HG03064 (cell line): ENCODE measurements around the gene RC3H2.

Experiments used
- ATAC-seq: cut with Tn5 transposase; IDR thresholded peaks from one replicate; pipeline ENCODE4 v1.9.1; 2021; ENCODE audit warnings: low read depth; ENCODE audit not compliant: unreplicated experiment

The RC3H2 gene

GRCh38 chr9:122808141-122808540, 97.0 kb downstream of the RC3H2 start:
- no peak for ATAC-seq

DNA sequence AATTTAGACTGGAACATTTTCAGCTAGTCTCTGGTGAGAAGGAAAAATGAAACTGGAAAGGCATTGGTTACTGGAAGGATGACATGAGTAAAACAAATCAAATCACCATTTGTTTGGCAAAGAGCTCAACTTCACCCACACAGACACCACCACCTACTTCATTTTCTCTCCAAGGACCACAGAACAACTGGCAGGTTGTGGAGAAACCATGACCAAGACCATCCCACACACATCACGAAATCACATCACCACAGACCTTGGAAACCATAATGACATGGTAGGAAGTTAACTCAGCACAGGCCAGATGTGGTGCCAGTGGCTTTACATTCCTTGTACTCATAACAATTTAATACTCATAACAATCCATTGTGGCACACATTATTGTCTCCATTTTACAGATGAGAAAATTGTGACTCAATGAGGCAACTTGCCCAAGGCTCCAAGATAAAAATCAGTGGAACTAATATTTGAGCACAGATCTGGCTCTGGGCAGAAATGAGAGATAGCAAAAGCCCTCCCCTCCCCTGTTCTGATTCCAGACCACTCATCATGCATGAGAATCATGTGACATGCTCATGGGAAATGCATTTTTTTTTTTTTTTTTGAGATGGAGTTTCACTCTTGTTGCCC, 97.8 kb downstream of the RC3H2 start:
- ATAC-seq, result no peak

GRCh38 chr9:122806661-122807060, 98.5 kb downstream of the RC3H2 start:
- no peak for ATAC-seq

DNA sequence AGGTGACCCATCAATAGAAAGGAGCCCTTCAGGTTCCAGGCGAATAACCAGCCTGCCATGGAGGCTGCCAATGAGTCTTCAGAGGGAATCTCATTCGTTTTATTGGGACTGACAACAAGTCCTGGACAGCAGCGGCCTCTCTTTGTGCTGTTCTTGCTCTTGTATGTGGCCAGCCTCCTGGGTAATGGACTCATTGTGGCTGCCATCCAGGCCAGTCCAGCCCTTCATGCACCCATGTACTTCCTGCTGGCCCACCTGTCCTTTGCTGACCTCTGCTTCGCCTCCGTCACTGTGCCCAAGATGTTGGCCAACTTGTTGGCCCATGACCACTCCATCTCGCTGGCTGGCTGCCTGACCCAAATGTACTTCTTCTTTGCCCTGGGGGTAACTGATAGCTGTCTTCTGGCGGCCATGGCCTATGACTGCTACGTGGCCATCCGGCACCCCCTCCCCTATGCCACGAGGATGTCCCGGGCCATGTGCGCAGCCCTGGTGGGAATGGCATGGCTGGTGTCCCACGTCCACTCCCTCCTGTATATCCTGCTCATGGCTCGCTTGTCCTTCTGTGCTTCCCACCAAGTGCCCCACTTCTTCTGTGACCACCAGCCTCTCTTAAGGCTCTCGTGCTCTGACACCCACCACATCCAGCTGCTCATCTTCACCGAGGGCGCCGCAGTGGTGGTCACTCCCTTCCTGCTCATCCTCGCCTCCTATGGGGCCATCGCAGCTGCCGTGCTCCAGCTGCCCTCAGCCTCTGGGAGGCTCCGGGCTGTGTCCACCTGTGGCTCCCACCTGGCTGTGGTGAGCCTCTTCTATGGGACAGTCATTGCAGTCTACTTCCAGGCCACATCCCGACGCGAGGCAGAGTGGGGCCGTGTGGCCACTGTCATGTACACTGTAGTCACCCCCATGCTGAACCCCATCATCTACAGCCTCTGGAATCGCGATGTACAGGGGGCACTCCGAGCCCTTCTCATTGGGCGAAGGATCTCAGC, 104.8 kb downstream of the RC3H2 start, which contains the start of gene OR1K1:
OR1K1 (plus strand) TSS at position 58 of the 995 bp plus-strand sequence; CDS start at position 58, 0 bp downstream.
- no peak for ATAC-seq

DNA sequence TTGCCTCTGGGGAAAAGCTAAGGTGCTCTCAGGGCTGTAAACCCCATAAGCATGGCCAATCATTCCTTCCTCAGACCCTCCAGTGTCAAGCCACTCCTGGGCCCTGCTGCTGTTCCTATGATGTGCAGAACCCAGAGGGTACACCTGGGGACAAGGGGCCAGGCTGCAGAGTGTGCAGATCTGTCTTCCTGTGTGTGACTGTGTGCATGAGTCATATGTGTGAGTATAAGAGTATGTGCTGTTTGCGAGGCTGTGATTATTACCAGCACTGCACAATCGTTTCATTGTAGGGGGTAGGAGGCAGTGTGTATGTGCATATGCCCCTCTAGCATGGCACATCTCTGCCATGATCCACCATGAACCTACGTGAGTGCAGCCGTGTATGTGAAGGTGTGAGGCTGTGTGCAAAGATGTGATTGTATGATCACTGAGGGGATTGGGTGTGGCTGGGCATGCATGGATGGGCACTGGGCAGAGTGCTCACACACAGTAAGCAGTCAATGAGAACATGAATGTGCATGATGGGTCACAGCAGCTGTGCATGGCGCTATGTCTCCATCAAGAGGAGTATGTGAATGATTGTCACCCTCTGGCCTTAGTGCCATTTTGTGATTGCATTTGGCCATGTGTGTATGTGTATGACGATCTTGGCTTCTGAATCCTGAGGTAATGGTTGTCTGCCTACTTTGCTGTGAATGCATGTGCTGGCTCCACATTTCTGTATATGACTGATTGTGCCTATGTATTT, 107.7 kb downstream of the RC3H2 start:
- no peak for ATAC-seq
